SK-MEL-5 (cell line): Measurements from ENCODE around the gene SLC16A3. TPM values are rescaled to one million over a fixed set of nuclear protein-coding genes. Genes with fewer than 3 reads are reported as not detected.

Source experiments
- DNase-seq: peaks from one replicate; pipeline ENCODE4 v3.0.0-alpha.2; 2016; ENCODE audit warnings: low read depth, low spot score
- in situ Hi-C: cut with HindIII; loops from 2 replicates; pipeline ENCODE4 v1.10.0; 2016; ENCODE audit warnings: low sequenced_read_pairs, high pct_unique_total_duplicates, low pct_unique_long_range_greater_than_20kb
- total RNA-seq: library from RNA; depleted of rRNA; stranded (reverse); fragments of >200 nt; shearing (Covaris generic); gene quantifications from 2 replicates; pipeline ENCODE4 v1.2.3, GENCODE V29; 2014

The SLC16A3 gene
- total RNA-seq, 1 experiment from 2014 or later, result 12.8 TPM

- peak; percentile 58 for DNase-seq
- in situ Hi-C loops, result no loop called here
Observed at GRCh38 chr17:82217530-82218204, 11.2 kb upstream of the SLC16A3 start.

- no peak for DNase-seq
Observed at GRCh38 chr17:82218349-82219075, 10.3 kb upstream of the SLC16A3 start.

GRCh38 chr17:82219083-82219482 is 9.8 kb upstream of the SLC16A3 start:
- no peak for DNase-seq
- in situ Hi-C loops, result no loop called here

More at GRCh38 chr17:82218349-82219075, 10.3 kb upstream of the SLC16A3 start:
- in situ Hi-C loops, result no loop called here

- DNase-seq, result no peak
- in situ Hi-C loops, result no loop called here
Observed at GRCh38 chr17:82219753-82220709, 8.8 kb upstream of the SLC16A3 start.

- in situ Hi-C loops, result no loop called here
Observed at GRCh38 chr17:82221341-82221902, 7.4 kb upstream of the SLC16A3 start.

GRCh38 chr17:82222816-82223215 is 6.0 kb upstream of the SLC16A3 start:
- no peak for DNase-seq
- in situ Hi-C loops, result no loop called here

More at GRCh38 chr17:82221341-82221902, 7.4 kb upstream of the SLC16A3 start:
- DNase-seq, result no peak

GRCh38 chr17:82223517-82223916 is 5.3 kb upstream of the SLC16A3 start:
- in situ Hi-C loops, result no loop called here
- DNase-seq, result no peak

- in situ Hi-C loops, result no loop called here
Observed at GRCh38 chr17:82224666-82225065, 4.2 kb upstream of the SLC16A3 start.

GRCh38 chr17:82225368-82226029 is 3.3 kb upstream of the SLC16A3 start:
- no peak for DNase-seq
- in situ Hi-C loops, result no loop called here

More at GRCh38 chr17:82224666-82225065, 4.2 kb upstream of the SLC16A3 start:
- DNase-seq, result no peak

GRCh38 chr17:82226146-82226808 is 2.6 kb upstream of the SLC16A3 start:
- no peak for DNase-seq
- in situ Hi-C loops, result no loop called here

- in situ Hi-C loops, result no loop called here
- DNase-seq, result no peak
Observed at GRCh38 chr17:82226809-82227628, 1.8 kb upstream of the SLC16A3 start.

GRCh38 chr17:82227629-82228277 is 1.1 kb upstream of the SLC16A3 start:
- no peak for DNase-seq
- in situ Hi-C loops, result no loop called here

GRCh38 chr17:82228278-82228841 is 482 bp upstream of the SLC16A3 start:
- in situ Hi-C loops, result no loop called here
- DNase-seq, result no peak

- in situ Hi-C loops, result no loop called here
- DNase-seq, result no peak
Observed at GRCh38 chr17:82229698-82230608, 1.1 kb downstream of the SLC16A3 start.
